NCI-H345 (cell line): ENCODE results near the gene GRID2.
"Not testable (repeated sequence)": the region's sequence is repeated elsewhere in the genome, so short reads cannot be mapped to it uniquely, and the experiment has no call there.

Experiments used
- DNase-seq: peaks from one replicate; lab custom pipeline; 2025; lab: John Stamatoyannopoulos, UW

GRID2 gene

DNA sequence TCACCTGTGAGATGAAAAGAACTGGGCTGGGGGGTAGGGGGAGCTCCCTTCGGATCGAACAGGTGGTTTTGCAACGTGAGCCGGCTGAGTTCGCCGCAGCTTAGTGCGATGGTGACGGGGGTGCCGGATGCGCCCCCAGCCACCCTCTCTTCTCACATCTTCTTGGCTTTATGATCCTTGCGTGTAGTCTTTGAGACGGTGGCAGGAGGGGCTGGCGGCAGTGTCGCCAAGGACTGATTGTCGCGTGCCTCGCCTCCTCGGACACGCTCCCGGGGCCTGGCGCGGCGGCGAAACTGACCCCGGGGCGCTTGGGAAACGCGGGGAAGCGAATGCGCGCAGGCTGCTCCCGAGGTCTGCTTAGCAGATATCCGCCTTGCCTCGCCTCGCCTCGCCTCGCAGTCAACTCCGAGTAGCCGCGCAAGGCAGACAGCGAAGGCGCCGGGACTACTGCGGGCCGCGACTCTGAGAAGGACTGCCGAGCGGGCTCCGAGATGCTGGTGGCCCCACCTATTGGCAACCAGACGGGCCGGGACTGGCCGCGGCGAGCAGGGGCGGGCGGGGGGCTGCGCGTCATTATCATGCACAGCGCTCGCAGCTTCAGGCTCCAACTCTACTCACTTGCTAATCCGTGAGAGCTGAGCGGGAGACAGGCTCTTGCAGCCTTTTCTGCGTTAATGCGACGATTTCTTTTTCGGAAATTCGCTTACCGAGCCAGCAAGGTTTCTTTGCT lies 1.5 kb downstream of the GRID2 start:
- peak; percentile 83 for DNase-seq

- DNase-seq = peak; percentile 50
These were observed 2.2 kb downstream of the GRID2 start for GRCh38 chr4:92305878-92306520.

DNA sequence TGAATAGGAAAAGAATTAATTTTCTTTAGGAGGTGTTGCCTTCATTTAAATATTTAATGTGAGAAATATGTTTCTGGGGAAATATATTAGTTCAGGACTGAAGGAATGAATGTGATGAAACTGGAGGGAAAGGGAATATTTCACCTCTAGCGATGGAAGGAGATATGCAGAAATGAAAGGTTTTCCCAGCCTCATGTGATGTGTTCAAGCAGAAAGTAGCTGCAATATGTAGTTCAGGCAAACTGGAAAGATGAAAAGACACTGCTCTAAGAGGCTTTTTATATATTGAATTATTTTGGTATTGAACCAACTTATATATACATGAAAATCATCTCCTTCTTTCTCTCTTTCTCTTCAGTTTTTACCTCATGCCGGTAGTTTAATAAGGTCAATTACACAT lies 3.4 kb downstream of the GRID2 start:
- DNase-seq = no peak

GRCh38 chr4:92307866-92308265 lies 4.1 kb downstream of the GRID2 start:
- no peak for DNase-seq

DNA sequence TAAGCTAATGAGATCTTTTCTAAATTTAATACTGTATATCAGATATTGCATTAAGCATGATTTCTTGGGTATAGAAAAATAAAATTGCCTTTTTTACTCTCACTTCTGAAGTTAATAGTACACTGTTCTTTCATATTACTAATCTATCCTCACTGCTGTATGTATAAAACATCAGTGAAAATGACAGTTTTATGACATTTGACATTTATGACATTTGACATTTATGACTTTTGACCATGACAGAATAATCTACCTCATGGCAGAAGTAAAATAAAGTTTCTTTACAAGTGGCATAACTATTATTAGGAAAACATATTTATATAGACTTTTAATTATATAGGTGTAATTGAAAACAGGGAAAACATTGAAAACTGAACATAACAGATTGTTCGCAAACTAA lies 13.3 kb downstream of the GRID2 start:
- no peak for DNase-seq

DNA sequence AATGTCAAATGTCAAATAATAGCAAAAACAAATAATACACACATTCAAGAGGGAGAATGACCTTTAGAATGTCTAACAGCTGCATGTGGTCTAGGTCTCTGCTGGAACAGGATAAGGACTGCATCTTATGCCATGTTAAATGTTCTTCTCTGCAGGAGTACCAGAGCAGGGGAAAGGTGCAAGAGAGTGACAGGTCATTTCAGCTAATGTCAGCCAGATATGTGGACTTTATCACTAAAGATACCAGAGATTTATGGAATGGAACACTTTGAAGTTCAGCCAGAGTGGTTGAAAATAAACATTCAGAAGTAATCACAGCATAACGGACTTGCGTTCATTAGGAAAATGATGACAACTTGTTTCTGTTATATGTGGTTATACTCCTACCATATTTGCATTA lies 24.3 kb downstream of the GRID2 start:
- DNase-seq = no peak

DNA sequence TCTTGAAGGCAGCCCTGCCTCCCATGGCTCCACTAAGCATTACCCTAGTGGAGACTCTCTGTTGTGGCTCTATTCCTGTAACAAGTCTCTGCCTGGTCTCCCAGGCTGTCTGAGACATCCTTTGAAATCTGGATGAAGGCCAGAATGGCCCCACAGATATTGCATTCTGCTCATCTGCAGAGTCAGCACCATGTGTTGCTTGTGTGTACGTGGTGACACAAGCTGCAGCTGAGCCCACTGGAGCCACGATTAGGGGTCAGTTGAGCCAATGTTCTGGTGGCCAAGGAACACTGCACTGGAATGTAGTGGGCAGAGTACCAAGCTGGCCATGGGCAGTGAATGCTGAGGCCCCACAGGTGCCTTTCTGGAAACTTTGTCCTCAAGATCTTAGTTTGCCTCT lies 29.2 kb downstream of the GRID2 start:
- DNase-seq = no peak

GRCh38 chr4:92334716-92335350 lies 31.1 kb downstream of the GRID2 start:
- no peak for DNase-seq

GRCh38 chr4:92339676-92340075 lies 35.9 kb downstream of the GRID2 start:
- DNase-seq = no peak

- no peak for DNase-seq
These were observed 40.5 kb downstream of the GRID2 start for GRCh38 chr4:92344216-92344615.

- no peak for DNase-seq
These were observed 42.5 kb downstream of the GRID2 start for GRCh38 chr4:92346289-92346688.

- DNase-seq = no peak
These were observed 54.2 kb downstream of the GRID2 start for GRCh38 chr4:92357966-92358365.

DNA sequence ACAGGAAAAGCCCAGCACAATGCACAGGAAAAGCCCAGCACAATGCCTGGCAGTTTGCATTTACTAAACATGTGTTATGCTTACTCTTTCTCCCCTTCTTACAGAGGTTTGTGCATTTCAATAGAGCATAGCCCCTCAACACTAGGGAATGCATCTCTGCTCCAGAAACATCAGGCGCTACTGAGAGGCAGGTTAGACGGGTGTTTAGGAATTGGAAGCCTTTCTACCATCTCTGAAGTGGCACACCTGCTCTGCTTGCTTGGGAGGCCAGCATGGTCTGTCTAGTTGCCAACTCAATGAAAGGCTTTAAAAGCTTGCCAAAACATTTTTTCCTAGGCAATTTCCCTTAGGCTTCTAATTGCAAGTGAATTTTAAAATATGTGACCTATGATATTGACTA lies 55.7 kb downstream of the GRID2 start:
- no peak for DNase-seq

DNA sequence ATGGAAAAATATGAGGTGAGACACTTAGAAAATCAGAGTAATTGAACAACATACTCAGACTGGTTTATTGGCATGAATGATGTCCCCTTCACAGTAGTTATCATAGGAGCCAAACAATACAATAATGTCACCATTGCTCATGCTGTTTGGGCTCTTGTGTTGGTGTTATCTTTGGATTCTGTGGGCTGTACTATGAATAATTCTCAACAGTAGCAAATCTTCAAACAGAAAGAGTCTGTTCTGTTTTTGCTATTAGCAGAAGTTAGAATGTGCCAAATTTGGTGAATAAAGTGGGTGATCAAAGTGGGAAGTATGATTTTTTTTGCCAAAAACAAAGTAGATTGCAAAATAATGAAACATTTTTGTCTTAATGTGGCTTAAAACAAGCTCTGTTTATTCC lies 58.3 kb downstream of the GRID2 start:
- no peak for DNase-seq

DNA sequence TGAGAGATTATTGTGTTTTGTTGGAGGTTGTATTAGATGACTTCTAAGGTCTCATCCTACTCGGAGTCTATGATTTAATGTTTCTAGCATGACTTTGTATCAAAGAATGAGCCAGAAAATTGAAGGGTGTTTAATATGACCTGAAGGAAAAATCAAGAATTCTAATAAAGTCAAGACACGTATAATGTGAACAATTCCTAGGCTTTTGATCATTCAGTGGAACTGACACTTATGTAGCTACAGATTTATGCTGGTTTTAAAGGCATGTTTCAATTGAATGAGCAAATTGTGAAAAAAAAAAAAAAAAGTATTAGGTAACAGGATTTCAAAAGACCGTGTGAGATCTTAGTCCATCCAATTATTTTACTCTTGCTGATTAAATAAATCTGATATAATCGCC lies 64.9 kb downstream of the GRID2 start:
- no peak for DNase-seq

GRCh38 chr4:92381616-92382015 lies 77.8 kb downstream of the GRID2 start:
- no peak for DNase-seq

DNA sequence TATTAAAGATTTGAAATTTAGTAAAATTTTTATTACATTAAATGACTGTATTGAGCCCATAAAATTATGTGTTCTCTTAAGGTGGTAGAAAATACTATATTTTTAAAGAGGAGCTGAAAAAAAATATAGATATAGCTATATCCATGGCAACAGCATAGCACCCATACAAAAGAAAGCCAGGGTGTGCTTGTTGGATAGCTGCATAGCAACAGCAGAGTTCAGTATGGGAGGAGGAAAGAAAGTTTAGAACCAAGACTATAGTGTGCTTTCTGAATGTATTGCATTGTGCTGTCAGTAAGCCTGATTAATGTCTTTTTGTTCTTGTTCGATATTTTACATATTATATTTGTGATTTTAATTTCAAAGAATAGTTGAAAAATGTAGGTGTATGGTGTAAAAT lies 78.4 kb downstream of the GRID2 start:
- no peak for DNase-seq

DNA sequence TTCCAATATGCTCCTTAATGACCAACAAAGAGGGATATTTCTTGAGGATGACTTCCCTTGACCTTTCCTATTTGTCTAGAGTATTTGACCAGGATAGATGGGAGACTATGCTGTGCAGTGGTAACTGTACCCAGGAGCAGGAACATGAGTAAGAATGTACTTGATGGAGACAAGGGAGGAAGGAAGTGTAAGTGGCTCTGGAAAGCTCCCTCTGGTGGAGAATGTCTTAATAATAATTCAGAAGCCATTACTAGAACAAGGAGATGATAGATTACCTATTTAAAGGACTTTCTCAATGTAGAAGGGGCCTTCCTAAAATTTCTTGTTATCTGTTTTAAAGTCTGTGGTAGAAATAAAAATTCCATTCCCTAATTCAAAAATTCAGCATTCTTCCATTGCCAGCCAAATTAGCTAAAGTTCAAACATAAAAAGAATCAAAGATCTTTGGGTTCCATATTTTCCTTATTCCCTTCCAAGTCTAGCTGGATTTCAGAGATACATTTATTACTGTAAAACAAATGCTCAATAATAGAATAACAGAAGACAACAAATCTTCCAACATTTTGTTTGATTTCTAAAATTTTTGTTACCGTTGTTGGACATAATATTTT lies 83.8 kb downstream of the GRID2 start:
- peak; percentile 16 for DNase-seq

DNA sequence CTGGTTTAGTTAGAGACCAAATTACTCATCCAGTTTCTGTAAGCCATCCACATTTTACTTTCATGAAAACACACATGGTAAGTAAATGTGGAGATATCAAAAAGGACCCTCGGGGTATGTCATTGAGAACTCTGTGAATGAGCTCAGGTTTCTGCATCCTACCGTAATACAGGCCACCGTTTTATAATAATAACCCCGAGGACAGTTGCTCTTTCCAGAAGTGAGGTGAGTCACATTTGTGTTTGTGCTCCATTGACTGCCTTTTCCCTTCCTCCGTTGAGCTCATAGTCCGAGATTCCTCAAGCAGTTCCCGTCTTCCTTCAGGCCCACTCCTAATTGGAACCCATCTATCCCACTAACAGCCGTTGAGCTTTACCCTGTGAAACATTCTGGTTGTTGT lies 95.3 kb downstream of the GRID2 start:
- DNase-seq = no peak

- not testable (repeated sequence) for DNase-seq
These were observed 99.8 kb downstream of the GRID2 start for GRCh38 chr4:92403525-92403924.

- no peak for DNase-seq
These were observed 102.7 kb downstream of the GRID2 start for GRCh38 chr4:92406488-92406887.

GRCh38 chr4:92421920-92422319 lies 118.2 kb downstream of the GRID2 start:
- DNase-seq = no peak

- no peak for DNase-seq
These were observed 129.5 kb downstream of the GRID2 start for GRCh38 chr4:92433272-92433758.
